IPS-NIHi7 (cell line): ENCODE measurements around the gene ARHGAP35.
A peak's percentile ranks its signal among the peaks of the same experiment; 100 is the strongest.
"Not testable (repeated sequence)": the region's sequence is repeated elsewhere in the genome, so short reads cannot be mapped to it uniquely, and the experiment has no call there.

ENCODE experiments used
- DNase-seq: peaks from one replicate; pipeline ENCODE4 v3.0.0; 2012; ENCODE audit warnings: mixed read lengths; ENCODE audit errors: extremely low spot score

The ARHGAP35 gene

GRCh38 chr19:46844067-46844489 is 16.7 kb upstream of the ARHGAP35 start:
- no peak for DNase-seq

GRCh38 chr19:46845959-46846459 is 14.8 kb upstream of the ARHGAP35 start:
- DNase-seq = no peak

- no peak for DNase-seq
These were observed 13.3 kb upstream of the ARHGAP35 start for GRCh38 chr19:46847528-46847927.

GRCh38 chr19:46848389-46848788 is 12.4 kb upstream of the ARHGAP35 start:
- no peak for DNase-seq

GRCh38 chr19:46849610-46850009 is 11.2 kb upstream of the ARHGAP35 start:
- DNase-seq = no peak

- peak; percentile 89 for DNase-seq
These were observed 10.3 kb upstream of the ARHGAP35 start, which contains the start of gene AP2S1 for GRCh38 chr19:46850228-46851203. Gene AP2S1 (minus strand): TSS chr19:46850846. CDS start chr19:46850766, 80 bp downstream.

- DNase-seq = no peak
These were observed 8.0 kb upstream of the ARHGAP35 start for GRCh38 chr19:46852830-46853229.

GRCh38 chr19:46854698-46855097 is 6.1 kb upstream of the ARHGAP35 start:
- DNase-seq = not testable (repeated sequence)

- DNase-seq = peak; percentile 95
These were observed 4.5 kb upstream of the ARHGAP35 start for GRCh38 chr19:46856062-46857022.

GRCh38 chr19:46859637-46860124 is 1.1 kb upstream of the ARHGAP35 start:
- DNase-seq = no peak

GRCh38 chr19:46860125-46860845 is 512 bp upstream of the ARHGAP35 start:
- DNase-seq = peak; percentile 88

- no peak for DNase-seq
These were observed 1.1 kb downstream of the ARHGAP35 start for GRCh38 chr19:46861691-46862502.

- no peak for DNase-seq
These were observed 1.7 kb downstream of the ARHGAP35 start for GRCh38 chr19:46862503-46862834.

- no peak for DNase-seq
These were observed 2.3 kb downstream of the ARHGAP35 start for GRCh38 chr19:46862974-46863632.

GRCh38 chr19:46863818-46864629 is 3.2 kb downstream of the ARHGAP35 start:
- DNase-seq = peak; percentile 67

GRCh38 chr19:46866407-46867136 is 5.8 kb downstream of the ARHGAP35 start:
- DNase-seq = no peak

- DNase-seq = no peak
These were observed 6.4 kb downstream of the ARHGAP35 start for GRCh38 chr19:46867170-46867569.
